ENCODE measurements around the gene PROX1.

DNA sequence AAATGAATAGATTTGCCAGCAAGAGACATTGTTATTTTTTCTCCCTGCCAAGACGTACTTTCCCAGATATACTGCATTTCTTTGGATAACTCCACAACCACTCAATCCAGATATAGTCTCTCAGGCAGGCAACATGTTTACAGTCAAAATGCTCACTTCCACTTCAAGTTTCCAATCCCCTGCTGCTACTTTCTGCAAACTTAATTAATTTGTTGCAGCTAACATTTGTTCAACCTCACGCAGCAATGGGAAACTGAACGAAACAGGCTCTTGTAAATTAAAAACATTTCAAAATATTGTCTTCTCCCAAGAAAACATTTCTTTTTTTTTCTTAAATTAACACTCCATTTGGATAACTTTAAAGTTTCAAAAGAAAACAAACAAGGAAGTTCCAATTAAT, 45.7 kb upstream of the PROX1 start:
- TF ChIP-seq EZH2phosphoT487 (IDR thresholded peaks at IDR 0.05; ENCODE audit: insufficient read depth, low read depth) (no peak), EZH2 (IDR thresholded peaks at IDR 0.05; ENCODE audit: insufficient read depth, poor library complexity, severe bottlenecking) (no peak)
